Calu3 (cell line): Measurements from ENCODE around the gene NME5. TPM values are rescaled to one million over a fixed set of nuclear protein-coding genes. Genes with fewer than 3 reads are reported as not detected.

Experiments used
- Bru-seq: library from RNA; stranded (reverse); fragments of 400-500 nt; gene quantifications from one replicate; lab custom pipeline; 2021; lab: Mats Ljungman, UMichigan
- BruChase-seq, 2 experiments: library from RNA; stranded (reverse); fragments of 400-500 nt; gene quantifications; one replicate each; lab custom pipeline; 2021; lab: Mats Ljungman, UMichigan
- BruUV-seq: library from RNA; stranded (reverse); fragments of 400-500 nt; replicated peaks from 2 replicates; lab custom pipeline; 2021; lab: Mats Ljungman, UMichigan
- CTCF ChIA-PET: fragments of 300-600 bp; sonication (Branson Sonifier 250); formaldehyde crosslinking; loops from one replicate; lab custom pipeline; 2022; ENCODE audit warnings: antibody characterized with exemption; lab: Charles Lee
- DNase-seq: peaks from one replicate; pipeline ENCODE4 v3.0.0; 2022
- H3K27ac Mint-ChIP-seq: one replicate; pipeline ENCODE4 v1.8.0; 2022; ENCODE audit warnings: mixed read lengths; ENCODE audit not compliant: unreplicated experiment
- H3K27me3 Mint-ChIP-seq: one replicate; pipeline ENCODE4 v1.8.0; 2022; ENCODE audit warnings: mixed read lengths; ENCODE audit not compliant: unreplicated experiment
- H3K36me3 Mint-ChIP-seq: one replicate; pipeline ENCODE4 v1.8.0; 2022; ENCODE audit warnings: mild to moderate bottlenecking, moderate library complexity, mixed read lengths; ENCODE audit not compliant: insufficient read depth, unreplicated experiment
- H3K4me1 Mint-ChIP-seq: one replicate; pipeline ENCODE4 v1.8.0; 2022; ENCODE audit warnings: mild to moderate bottlenecking, low read depth, mixed read lengths; ENCODE audit not compliant: unreplicated experiment
- H3K4me3 Mint-ChIP-seq: one replicate; pipeline ENCODE4 v1.8.0; 2022; ENCODE audit warnings: mild to moderate bottlenecking, low read depth, moderate library complexity, mixed read lengths; ENCODE audit not compliant: unreplicated experiment
- H3K9me3 Mint-ChIP-seq: one replicate; pipeline ENCODE4 v1.8.0; 2022; ENCODE audit warnings: low read depth, mixed read lengths; ENCODE audit not compliant: unreplicated experiment
- CTCF ChIP-seq: fragments of 200-600 bp; IDR thresholded peaks from one replicate; pipeline ENCODE4 v1.8.0; 2022; ENCODE audit warnings: antibody characterized with exemption; ENCODE audit not compliant: unreplicated experiment
- intact Hi-C: fragments of 100-400 bp; cut with micrococcal nuclease; formaldehyde crosslinking; loops from one replicate; pipeline ENCODE4 v1.10.0; 2022; ENCODE audit not compliant: unreplicated experiment
- long read RNA-seq: library from polyadenylated mRNA; stranded (forward); transcript quantifications from one replicate; pipeline ENCODE4 v2.0.0, GENCODE V29; 2022
- total RNA-seq: library from RNA; stranded (reverse); gene quantifications from 2 replicates; pipeline ENCODE4 v1.2.3, GENCODE V29; 2022

NME5 gene
- 3.9 and 4.0 TPM in 2 replicates for total RNA-seq
- Bru-seq, nascent RNA = percentile 37 among the genes with signal in this experiment
- percentile 42 among the genes with signal in this experiment for BruChase-seq, experiment 1, labeled RNA remaining after a 6-hour chase
- percentile 45 among the genes with signal in this experiment for BruChase-seq, experiment 2, labeled RNA remaining after a 2-hour chase
- long read RNA-seq, transcript NME5-201 (6 exons, 1,198 nt) = major isoform, 6 of 9 reads
- long read RNA-seq, partial matches to known transcripts = 0 of 9 reads
- long read RNA-seq, other reads (novel, unspliced or antisense) = 3 of 9 reads

GRCh38 chr5:138138949-138139780 lies at the start of gene NME5:
Gene NME5, minus strand, starts transcription at chr5:138139428. Its CDS starts 648 bp downstream, at chr5:138138780.
- no peak for TF ChIP-seq CTCF
- no peaks in the 10 kb centered on the region for H3K9me3 Mint-ChIP-seq
- H3K27me3 Mint-ChIP-seq = no peaks in the 10 kb centered on the region
- H3K4me3 Mint-ChIP-seq = peak within 1 kb of the TSS; percentile 70
- H3K36me3 Mint-ChIP-seq = no peaks in the 10 kb centered on the region
- CTCF ChIA-PET = no interaction called here
- peak; percentile 76 for DNase-seq
- no TSS peak for BruUV-seq
- intact Hi-C loops = loop anchor here (10.0 kb wide), 1 partner anchor 504 kb away; no protein-coding TSS in a partner anchor
- no peak within 1 kb of the TSS for H3K27ac Mint-ChIP-seq
- no peaks in the 10 kb centered on the region for H3K4me1 Mint-ChIP-seq

- Mint-ChIP-seq H3K4me3 (no peak overlapping the region), H3K36me3 (peaks cover 65% of the 10 kb centered on the region), H3K4me1 (no peaks in the 10 kb centered on the region), H3K27me3 (no peaks in the 10 kb centered on the region), H3K9me3 (no peaks in the 10 kb centered on the region), H3K27ac (no peak overlapping the region)
- intact Hi-C loops = loop anchor here (10.0 kb wide), 1 partner anchor 226 kb away; no protein-coding TSS in a partner anchor
- TF ChIP-seq CTCF = no peak
- TSS peak; percentile 21 for BruUV-seq
- CTCF ChIA-PET = no interaction called here
- DNase-seq = no peak
Observed at GRCh38 chr5:138188626-138189025, 49.4 kb upstream of the NME5 start.

GRCh38 chr5:138186002-138186447 lies 46.8 kb upstream of the NME5 start:
- no TSS peak for BruUV-seq
- Mint-ChIP-seq H3K4me3 (no peak overlapping the region), H3K36me3 (peaks cover 51% of the 10 kb centered on the region), H3K27me3 (no peaks in the 10 kb centered on the region), H3K27ac (no peak overlapping the region), H3K4me1 (no peaks in the 10 kb centered on the region), H3K9me3 (no peaks in the 10 kb centered on the region)
- no peak for DNase-seq
- intact Hi-C loops = loop anchor here (10.0 kb wide), 1 partner anchor 229 kb away; no protein-coding TSS in a partner anchor
- TF ChIP-seq CTCF = no peak
- CTCF ChIA-PET = no interaction called here

GRCh38 chr5:138182808-138183207 lies 43.6 kb upstream of the NME5 start:
- intact Hi-C loops = loop anchor here (5.0 to 10.0 kb wide), 2 partner anchors 174 to 232 kb away; no protein-coding TSS in a partner anchor
- CTCF ChIA-PET = interaction anchor here (0.6 kb wide), 1 partner anchor 160 kb away, joined by 4 read pairs; no protein-coding TSS in a partner anchor
- Mint-ChIP-seq H3K9me3 (no peaks in the 10 kb centered on the region), H3K4me1 (no peaks in the 10 kb centered on the region), H3K27ac (no peak overlapping the region), H3K36me3 (peaks cover 36% of the 10 kb centered on the region), H3K4me3 (no peak overlapping the region), H3K27me3 (no peaks in the 10 kb centered on the region)
- DNase-seq = no peak
- BruUV-seq = no TSS peak
- no peak for TF ChIP-seq CTCF
